ENCODE data around the gene RGS10.

The RGS10 gene

GRCh38 chr10:119525116-119525515, 17.4 kb downstream of the RGS10 start:
- no peak for TF ChIP-seq EZH2 (IDR thresholded peaks at IDR 0.05; ENCODE audit: borderline replicate concordance, low read depth, low read length, severe bottlenecking)
- TF ChIP-seq CTCF (IDR thresholded peaks at IDR 0.05; ENCODE audit: borderline replicate concordance, extremely low read depth, low read length, poor library complexity, severe bottlenecking) = no peak
- no peak overlapping the region for H3K9ac ChIP-seq (ENCODE audit: low read depth, low read length)

DNA sequence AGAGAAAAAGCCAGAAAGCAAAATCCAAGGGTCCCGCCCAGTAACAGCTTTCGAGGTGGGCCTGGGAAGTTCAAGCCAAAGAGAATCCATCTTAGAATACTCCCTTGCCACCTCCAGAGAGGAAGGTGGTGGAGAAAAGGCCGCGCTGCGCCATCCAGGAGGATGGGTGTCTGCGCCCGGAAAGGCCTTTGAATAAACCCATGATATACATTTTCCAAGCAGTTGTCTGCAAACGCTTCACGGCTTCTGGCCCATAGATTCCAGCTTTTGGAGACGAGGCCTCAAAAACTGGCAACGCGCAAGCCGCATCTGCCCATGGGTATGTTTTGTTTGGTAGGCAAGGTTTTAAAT, 17.8 kb downstream of the RGS10 start:
- H4K20me1 ChIP-seq (ENCODE audit: insufficient read depth, low read length) = peaks cover 6% of the 10 kb centered on the region; the same call in 1 of the 2 replicates
- no peak overlapping the region for H2AFZ ChIP-seq (ENCODE audit: low read depth, low read length)
- no peak overlapping the region for H3K4me3 ChIP-seq (ENCODE audit: low read depth in 1 of 2, low read length in 2 of 2)
- H3K79me2 ChIP-seq (ENCODE audit: insufficient read depth, low read length) = peaks cover 17% of the 10 kb centered on the region
- no peaks in the 10 kb centered on the region for H3K9me3 ChIP-seq (ENCODE audit: insufficient read depth, low read length, severe bottlenecking)
- no peak overlapping the region for H3K4me2 ChIP-seq (ENCODE audit: insufficient read depth, low read length)
- TF ChIP-seq CTCF (IDR thresholded peaks at IDR 0.05; ENCODE audit: borderline replicate concordance, extremely low read depth, low read length, poor library complexity, severe bottlenecking) (no peak), EZH2 (IDR thresholded peaks at IDR 0.05; ENCODE audit: borderline replicate concordance, low read depth, low read length, severe bottlenecking) (no peak)
- peaks cover 5% of the 10 kb centered on the region; the same call in 1 of the 2 replicates for H3K4me1 ChIP-seq (ENCODE audit: insufficient read depth, low read length)
- H3K36me3 ChIP-seq (ENCODE audit: insufficient read depth, low read length) = peaks cover 39% of the 10 kb centered on the region
- H3K27ac ChIP-seq (ENCODE audit: low read length) = no peak overlapping the region
- no peak for DNase-seq
- ATAC-seq (ENCODE audit: insufficient read depth, low read depth) = no peak
- H3K27me3 ChIP-seq (ENCODE audit: insufficient read depth, low read length, poor library complexity) = no peaks in the 10 kb centered on the region
- H3K9ac ChIP-seq (ENCODE audit: low read depth, low read length) = no peak overlapping the region

More at GRCh38 chr10:119525116-119525515, 17.4 kb downstream of the RGS10 start:
- Histone ChIP-seq H3K36me3 (ENCODE audit: insufficient read depth, low read length) (peaks cover 36% of the 10 kb centered on the region), H3K4me3 (ENCODE audit: low read depth in 1 of 2, low read length in 2 of 2) (no peak overlapping the region), H2AFZ (ENCODE audit: low read depth, low read length) (no peak overlapping the region), H3K27ac (ENCODE audit: low read length) (no peak overlapping the region), H3K27me3 (ENCODE audit: insufficient read depth, low read length, poor library complexity) (no peaks in the 10 kb centered on the region), H3K4me2 (ENCODE audit: insufficient read depth, low read length) (no peak overlapping the region), H3K9me3 (ENCODE audit: insufficient read depth, low read length, severe bottlenecking) (no peaks in the 10 kb centered on the region), H4K20me1 (ENCODE audit: insufficient read depth, low read length) (peaks cover 6% of the 10 kb centered on the region; the same call in 1 of the 2 replicates), H3K4me1 (ENCODE audit: insufficient read depth, low read length) (0 out of 2 replicates have a peak, but pooled peaks cover 1% of the 10 kb centered on the region), H3K79me2 (ENCODE audit: insufficient read depth, low read length) (peaks cover 17% of the 10 kb centered on the region)
- ATAC-seq (ENCODE audit: insufficient read depth, low read depth) (no peak), DNase-seq (no peak)

DNA sequence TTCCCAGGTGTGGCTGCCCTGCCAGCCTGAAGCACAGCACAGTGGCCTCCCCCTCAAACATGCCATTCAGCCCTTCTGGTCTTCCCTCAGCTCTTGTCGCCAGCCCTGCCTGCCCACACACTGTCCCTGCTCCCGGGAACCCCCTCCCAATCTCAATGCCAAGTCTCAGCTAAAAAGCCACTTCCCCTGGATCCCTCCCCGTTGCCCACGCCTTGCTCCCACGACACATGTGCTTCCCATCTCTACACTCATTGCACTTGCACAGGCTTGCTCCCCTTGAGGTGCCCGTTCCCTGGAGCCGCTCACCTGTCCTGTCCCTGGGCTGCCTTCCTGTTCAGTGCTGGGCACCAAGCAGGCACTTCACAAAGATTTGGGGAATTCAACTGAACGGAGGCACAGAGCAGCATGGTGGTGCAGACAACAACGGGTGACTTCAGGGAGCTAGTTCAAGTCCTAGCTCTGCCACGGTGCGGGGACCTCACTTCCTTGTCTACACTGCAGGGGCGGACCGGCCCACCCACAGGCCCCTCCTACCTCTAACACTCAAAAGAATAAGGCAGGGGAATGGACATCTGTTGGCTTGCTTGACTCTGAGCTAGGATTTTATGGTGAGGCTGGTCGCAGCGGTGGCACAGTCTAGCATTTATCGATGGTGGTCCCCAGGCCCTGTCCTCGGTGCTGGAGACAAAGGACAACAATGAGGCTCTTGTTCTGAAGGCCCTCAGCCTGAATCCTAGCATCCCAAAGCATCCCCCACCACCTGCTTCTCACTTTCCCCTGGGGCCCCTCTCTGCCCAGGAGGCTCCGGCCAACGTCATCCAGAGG, 18.4 kb downstream of the RGS10 start:
- no peaks in the 10 kb centered on the region for H3K27me3 ChIP-seq (ENCODE audit: insufficient read depth, low read length, poor library complexity)
- H3K36me3 ChIP-seq (ENCODE audit: insufficient read depth, low read length) = peaks cover 39% of the 10 kb centered on the region
- no peaks in the 10 kb centered on the region for H3K9me3 ChIP-seq (ENCODE audit: insufficient read depth, low read length, severe bottlenecking)
- no peak overlapping the region for H3K4me3 ChIP-seq (ENCODE audit: low read depth in 1 of 2, low read length in 2 of 2)
- H2AFZ ChIP-seq (ENCODE audit: low read depth, low read length) = no peak overlapping the region
- no peak overlapping the region for H3K4me2 ChIP-seq (ENCODE audit: insufficient read depth, low read length)
- TF ChIP-seq CTCF (IDR thresholded peaks at IDR 0.05; ENCODE audit: borderline replicate concordance, extremely low read depth, low read length, poor library complexity, severe bottlenecking) (no peak), EZH2 (IDR thresholded peaks at IDR 0.05; ENCODE audit: borderline replicate concordance, low read depth, low read length, severe bottlenecking) (no peak)
- no peak for DNase-seq
- H3K9ac ChIP-seq (ENCODE audit: low read depth, low read length) = no peak overlapping the region
- peaks cover 14% of the 10 kb centered on the region for H3K79me2 ChIP-seq (ENCODE audit: insufficient read depth, low read length)
- H3K27ac ChIP-seq (ENCODE audit: low read length) = no peak overlapping the region; the same call in 1 of the 2 replicates
- peaks cover 6% of the 10 kb centered on the region; the same call in 1 of the 2 replicates for H4K20me1 ChIP-seq (ENCODE audit: insufficient read depth, low read length)
- no peak; the same call in 2 of the 3 replicates for ATAC-seq (ENCODE audit: insufficient read depth, low read depth)
- H3K4me1 ChIP-seq (ENCODE audit: insufficient read depth, low read length) = peaks cover 9% of the 10 kb centered on the region

All from DND-41 (cell line).